HEK293T (cell line): ENCODE results near the gene SSH2.
"Not testable (repeated sequence)": the region's sequence is repeated elsewhere in the genome, so short reads cannot be mapped to it uniquely, and the experiment has no call there.

Experiments
- ARNT ChIP-seq: fragments of 450-650 bp; IDR thresholded peaks from 2 replicates; pipeline ENCODE4 v1.6.1; 2017; ENCODE audit warnings: mild to moderate bottlenecking
- ELF4 ChIP-seq: fragments of 450-650 bp; IDR thresholded peaks from 2 replicates; pipeline ENCODE4 v1.6.1; 2017; ENCODE audit warnings: antibody characterized with exemption
- FOXA1 ChIP-seq: fragments of 450-650 bp; IDR thresholded peaks from 2 replicates; pipeline ENCODE4 v1.6.1; 2016; ENCODE audit warnings: mild to moderate bottlenecking

DNA sequence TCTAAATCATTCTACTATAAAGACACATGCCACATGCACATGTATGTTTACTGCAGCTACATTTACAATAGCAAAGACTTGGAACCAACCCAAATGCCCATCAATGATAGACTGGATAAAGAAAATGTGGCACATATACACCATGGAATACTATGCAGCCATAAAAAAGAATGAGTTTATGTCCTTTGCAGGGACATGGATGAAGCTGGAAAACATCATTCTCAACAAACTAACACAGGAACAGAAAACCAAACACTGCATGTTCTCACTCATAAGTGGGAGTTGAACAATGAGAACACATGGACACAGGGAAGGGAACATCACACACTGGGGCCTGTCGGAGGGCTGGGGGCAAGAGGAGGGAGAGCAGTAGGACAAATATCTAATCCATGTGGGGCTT lies 204.6 kb downstream of the SSH2 start:
- not testable (repeated sequence) for TF ChIP-seq ARNT, ELF4, FOXA1
